NCI-H1436 treated with DMSO at 0.1 percent for 48 hours (cell line): ENCODE results near the gene KHDRBS2.

Experiments used
- DNase-seq: peaks from one replicate; lab custom pipeline; 2025; lab: John Stamatoyannopoulos, UW

Gene KHDRBS2

DNA sequence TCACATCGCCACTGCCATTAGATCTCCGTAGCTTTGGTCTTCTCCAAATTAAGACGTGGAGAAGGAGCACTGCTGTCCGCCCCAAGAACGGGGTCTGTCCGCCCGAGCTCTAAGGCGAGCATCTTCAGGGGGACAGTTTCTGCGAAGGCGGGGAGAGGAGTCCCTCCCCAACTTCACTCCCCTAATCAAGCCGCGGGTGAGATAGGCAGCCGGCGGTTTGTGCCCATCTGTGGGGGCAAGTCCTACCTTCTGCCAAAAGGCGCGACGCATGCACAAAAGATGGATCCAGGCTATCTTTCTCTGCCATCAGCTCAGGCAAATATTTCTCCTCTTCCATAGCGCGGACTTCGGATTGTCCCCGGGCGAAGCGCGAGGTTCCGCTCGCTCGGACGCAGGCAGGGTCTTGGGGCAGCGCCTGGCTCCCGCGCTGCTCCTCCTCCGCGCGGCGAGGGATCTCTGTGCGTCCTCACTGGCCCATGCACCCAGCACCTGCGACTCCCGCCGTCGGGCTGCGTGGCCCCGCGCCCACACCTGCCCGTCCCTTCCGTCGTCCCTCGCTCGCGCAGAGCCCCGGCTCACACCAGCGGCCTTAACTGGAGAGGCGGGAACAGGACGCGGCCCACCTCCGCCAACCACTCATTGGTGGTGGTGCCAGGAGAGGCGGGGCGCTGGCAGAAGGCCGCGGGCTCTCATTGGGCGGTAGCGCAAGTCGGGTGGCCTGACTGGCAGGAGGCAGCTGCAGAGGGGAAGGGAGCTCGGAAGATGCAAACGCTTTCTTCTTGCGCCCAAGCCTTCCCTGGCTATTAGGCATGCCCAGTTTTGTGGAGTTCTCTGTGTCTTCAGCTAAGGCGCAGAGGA lies at the start of gene KHDRBS2:
TSS of gene KHDRBS2 (minus strand) at position 614 of the 858 bp plus-strand sequence.
- DNase-seq, result no peak

DNA sequence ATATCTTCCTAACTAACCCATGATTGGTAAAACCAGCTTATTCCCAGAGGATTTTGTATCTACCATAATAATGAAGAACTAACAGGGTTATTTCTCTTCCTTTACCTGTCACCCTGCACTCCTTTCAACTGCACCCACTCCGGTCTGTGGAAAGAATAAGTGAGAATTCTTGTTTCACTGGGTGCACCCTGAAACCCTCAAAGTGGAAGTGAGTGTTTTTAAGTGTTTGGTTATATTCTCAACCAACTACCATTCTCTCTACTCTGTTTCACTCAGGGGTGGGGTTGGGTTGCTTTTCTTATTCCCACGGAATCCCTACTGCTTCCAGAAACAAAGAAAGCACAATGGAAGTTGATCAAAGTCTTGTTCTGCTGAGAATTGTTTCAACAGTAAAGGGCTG lies 42.6 kb upstream of the KHDRBS2 start:
- no peak for DNase-seq

DNA sequence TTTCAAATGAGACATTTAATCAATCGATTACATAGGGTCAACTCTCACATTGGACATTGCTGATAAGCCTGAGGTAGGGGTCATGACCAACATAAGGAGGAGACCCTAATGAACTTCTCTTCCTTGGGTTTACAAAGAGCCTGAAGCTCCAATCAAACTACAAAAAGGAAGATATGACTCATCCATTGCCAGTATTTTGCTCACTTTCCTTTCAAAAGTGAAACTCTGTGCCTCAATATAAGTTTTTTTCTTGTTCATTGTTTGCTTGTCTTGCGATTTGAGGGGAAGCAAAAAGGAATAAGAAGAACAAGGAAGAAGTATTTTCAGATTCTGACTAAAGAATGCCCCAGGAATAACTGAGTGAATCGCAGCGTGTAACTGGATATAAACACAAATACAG lies 38.8 kb upstream of the KHDRBS2 start:
- DNase-seq, result no peak

DNA sequence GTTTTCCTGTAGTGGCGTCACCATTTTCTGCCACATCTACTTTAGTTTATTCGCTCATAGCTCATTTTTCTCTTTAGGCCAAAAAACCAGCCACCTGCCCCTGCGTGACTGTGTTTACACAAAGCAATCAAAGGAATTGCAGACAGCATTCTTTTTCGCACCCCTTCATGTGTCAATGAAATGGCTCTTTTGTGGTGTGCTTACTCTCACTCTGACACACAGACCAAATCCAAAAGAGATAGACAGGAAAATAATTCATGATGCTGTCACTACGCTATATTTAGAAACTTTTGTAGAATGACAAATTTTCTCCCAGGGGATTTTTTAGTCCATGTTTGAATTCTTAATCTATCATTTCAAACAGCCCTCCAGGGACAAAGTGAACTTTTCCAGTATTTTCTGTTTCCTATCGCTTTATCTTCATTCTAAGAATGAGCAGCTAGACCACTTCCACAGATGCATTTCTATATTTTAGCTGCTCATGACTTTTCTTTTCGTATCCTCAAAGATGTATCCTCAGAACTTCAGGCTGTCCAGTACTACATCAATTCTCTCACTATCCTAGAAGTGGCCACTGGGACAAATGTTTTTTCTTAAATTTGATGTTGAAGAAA lies 37.9 kb upstream of the KHDRBS2 start:
- no peak for DNase-seq

DNA sequence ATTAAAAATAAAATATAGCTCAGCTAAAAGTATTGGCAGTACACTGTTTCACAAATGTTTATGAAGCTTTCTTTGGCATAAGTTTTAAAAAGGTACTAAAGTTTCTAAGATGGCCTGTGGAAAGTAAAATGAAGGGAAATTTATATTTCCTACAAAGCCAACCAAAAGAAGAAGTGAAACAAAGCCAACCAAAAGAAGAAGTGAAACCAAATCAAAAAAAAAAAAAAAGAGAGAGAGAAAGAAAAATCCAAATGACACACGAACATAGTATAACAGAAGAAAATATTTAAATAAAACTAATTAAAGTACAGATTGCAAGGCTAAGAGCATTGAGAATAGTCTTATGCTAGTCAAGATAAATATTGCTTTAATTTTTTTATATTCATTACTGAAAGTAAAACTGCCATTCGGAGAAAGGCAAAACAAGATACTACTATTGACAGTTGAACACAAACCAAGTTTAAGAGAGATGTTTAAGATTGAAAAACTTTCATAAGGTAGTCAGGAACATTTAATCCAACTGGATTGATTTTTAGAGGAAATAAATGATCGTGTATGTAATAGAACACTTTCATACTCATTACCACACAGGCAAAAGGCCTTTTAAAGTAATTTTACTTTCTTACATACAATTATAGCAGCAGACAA lies 12.8 kb upstream of the KHDRBS2 start:
- no peak for DNase-seq

DNA sequence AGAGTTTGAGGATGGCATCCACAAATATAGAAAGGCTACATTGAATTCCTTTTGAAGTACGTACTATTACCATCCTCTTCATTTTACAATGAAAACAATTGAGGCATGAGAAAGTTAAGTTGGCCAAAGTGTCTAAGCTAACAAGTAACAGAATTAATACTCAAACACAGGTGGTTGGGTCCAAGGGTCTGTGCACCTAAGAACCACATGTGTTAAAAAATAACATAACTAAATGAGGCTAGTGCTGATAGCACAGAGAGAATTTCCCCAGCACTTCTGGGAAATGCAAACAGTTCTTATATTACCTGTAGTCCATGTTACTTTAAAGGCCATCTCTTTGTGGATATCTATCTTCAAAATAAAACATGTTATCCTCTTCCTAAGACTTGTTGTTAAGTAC lies 10.5 kb upstream of the KHDRBS2 start:
- DNase-seq, result no peak

DNA sequence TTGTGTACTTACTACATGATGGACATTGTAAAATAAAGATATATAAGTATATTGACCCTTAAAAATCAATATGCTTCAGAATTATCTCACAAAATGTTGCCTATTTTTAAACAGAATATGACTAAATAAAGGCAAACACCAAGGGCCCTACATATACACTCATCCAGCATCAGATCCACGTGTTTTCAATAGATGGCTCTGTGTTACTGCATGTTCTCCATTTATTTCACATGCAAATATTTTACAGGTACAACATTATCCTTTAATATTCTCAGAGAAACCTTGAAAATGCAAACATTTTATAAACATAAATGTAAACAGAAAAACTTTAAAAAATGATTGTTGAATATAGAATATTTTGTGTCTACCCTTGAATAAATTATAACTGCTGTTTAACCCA lies 2.9 kb upstream of the KHDRBS2 start:
- DNase-seq, result no peak

DNA sequence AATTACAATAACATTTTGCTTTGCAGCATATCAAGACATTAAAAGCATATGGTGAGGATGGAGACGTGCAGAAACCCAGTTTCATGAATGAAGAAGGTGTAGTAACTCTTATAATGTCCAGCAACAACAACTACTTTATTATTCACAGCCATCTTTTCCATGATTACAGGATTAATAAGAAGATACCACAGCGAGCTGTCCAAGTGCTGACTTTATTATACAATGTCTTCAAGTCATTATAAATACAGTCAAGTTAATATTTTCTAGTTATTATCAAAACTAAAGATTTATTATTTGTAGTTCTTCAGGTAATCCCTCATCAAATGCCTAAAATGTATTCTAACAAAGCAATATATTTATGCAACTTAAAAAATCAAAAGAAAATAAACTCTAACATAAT lies 2.5 kb upstream of the KHDRBS2 start:
- no peak for DNase-seq

DNA sequence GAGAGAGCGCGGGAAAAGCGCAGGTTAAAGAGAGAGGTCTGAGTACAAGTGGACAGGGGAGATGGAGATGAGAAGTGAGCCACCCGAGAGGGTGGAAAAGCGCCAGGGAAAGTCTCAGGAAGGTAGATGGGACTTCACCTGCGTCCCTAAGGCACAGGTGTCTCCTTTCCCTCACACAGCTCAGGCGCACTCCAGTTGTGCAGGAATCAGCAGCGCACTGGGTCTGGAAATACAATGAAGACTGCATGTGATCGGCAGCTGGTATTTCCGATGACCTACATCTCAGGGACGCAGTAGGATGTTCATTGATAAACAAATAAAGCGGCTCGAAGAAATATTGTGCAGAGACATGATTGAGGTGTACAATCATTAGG lies 432 bp upstream of the KHDRBS2 start:
- DNase-seq, result no peak

- DNase-seq, result no peak
These were observed 1.3 kb downstream of the KHDRBS2 start for GRCh38 chr6:62284725-62285124.

DNA sequence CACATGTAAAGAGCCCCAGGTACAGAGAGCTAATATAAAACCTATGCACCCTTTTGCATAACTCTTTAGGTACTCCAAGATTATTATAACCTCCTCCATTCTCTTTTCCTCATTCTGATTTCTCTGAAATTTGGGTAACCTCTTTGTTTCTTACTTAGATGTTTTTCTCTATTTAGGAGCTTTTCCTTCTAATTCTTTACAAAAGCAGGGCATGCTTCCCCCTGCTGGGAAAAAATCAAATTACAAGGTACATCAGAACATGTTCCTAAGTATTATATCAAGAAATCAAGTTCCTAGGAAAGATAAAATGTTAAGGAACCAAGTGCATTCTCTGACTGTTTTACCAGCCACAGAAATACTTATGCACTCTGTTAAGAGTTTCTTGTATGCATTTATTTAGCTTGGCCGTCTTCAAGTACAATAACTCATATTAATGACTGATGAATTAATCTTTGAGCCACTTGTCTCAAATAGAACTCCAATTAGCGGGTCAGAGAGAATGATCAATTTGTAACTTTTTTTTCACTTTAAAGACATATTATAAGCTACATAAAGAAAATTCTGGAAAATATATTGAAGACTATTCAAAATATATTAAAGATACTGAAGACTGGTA lies 2.1 kb downstream of the KHDRBS2 start:
- DNase-seq, result no peak

DNA sequence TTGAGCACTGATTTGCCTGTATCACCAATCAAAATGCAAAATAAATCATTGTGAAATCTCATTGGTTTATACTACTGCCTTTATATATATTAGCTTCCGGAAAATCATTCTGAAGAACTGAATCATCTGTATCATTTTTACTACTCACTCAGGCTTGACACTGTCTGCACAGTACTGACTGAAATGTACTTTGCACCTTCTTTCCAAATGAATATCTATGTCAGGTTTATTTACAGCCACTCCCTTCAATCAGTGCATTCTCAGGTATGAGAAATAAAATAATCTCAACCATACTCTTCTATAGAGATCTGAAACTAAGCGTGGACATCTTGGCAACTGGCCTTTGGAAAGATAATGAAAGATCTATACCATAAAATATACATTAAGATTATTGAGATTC lies 2.7 kb downstream of the KHDRBS2 start:
- DNase-seq, result no peak

- no peak for DNase-seq
These were observed 5.9 kb downstream of the KHDRBS2 start for GRCh38 chr6:62280099-62280498.

DNA sequence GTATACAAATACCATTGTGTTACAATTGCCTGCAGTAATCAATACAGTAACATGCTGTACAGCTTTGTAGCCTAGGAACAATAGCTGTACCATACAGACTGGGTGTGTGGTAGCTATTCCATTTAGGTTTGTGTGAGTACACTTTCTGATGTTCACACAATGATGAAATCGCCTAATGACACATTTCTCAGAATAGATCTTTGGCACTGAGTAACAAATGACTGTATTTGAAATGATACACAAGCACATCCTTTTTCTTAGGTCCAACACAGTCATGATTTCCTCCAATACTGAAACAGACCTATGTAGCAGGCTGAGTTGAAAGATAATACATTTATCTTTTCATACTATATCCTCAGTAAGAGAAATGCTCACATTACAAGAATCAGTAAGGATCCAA lies 13.9 kb downstream of the KHDRBS2 start:
- DNase-seq, result no peak

DNA sequence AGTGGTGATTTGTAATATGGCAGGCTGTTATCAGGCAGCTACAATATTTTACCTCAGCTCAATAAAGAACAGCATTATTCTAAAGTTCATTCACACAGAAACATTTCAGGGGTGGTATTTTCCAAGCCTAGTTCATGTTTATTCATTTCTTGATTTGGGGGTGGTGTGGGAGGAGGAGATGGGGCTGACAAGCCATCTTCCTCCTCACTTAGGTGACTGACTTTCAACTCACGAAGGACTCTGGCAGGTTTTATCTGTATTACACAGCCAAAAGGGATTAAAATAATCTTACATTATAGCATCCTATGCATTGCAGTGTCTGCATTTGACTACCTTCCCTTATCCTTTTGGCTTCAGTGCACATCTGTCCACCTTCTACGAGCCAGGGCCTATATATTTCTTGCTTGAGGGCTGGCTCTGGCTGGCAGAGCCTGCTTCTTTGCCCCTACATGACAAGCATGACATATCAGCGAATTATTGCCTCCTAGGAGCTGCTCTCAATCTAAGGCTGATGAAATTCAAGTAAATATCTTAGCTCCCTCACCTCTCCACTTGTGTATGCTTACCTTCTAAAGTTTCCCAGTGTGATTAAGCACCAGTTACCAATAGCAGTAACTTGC lies 20.0 kb downstream of the KHDRBS2 start:
- no peak for DNase-seq

- no peak for DNase-seq
These were observed 23.7 kb downstream of the KHDRBS2 start for GRCh38 chr6:62262283-62262682.

DNA sequence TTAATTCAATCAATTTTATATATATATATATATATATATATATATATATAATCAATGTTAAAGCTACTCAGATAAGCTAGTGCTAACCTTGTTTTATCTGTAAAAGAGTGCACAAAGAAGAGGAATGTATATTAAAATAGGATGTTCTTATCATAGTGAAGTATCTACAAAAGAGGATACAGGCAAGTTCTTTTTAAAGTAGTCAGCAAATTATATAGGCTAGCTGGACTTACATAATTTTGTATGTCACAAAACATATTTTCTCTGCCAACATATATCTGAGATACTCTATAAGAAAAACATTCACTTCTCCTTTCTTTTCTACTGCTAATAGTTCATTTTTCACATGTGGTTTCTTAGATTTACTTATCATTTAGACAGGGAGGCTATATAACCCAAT lies 39.9 kb downstream of the KHDRBS2 start:
- no peak for DNase-seq

DNA sequence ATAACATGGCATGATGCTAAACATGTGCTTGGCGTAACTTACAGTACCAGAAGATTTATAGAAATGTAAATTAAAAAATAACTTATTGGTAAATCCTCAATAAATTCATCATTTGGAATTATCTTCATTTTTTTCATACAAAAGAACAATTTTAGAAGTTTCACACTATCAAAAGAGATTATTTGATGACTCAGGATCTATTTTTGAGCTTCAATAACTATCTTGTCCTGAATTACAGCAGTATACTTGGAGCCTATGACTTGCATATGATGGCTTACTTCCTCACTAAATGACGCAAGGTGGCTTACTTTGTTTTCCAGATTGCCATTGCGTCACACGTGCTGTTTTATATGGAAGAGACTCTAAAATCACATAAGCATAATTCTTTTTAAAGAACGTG lies 49.2 kb downstream of the KHDRBS2 start:
- DNase-seq, result no peak

GRCh38 chr6:62229231-62229630 lies 56.8 kb downstream of the KHDRBS2 start:
- DNase-seq, result no peak

- no peak for DNase-seq
These were observed 68.2 kb downstream of the KHDRBS2 start for GRCh38 chr6:62217866-62218265.

DNA sequence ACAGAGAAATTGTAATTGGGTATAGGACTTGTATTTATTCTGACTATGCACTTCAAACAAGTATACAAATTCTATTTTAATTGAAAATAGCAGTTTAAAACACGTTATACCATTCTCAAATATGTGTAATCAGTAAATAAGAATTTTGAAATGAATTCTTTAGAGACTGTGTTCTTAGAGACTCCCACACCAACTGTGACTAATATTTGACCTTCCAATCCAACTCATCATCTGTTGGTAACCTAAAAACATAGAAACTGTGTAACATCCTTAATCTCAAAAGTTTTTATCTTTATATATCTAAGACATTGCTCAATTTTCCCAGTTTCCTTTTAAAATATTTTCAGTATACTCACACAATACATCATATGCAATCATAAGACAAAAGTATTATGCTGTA lies 83.9 kb downstream of the KHDRBS2 start:
- DNase-seq, result no peak

GRCh38 chr6:62192593-62192992 lies 93.4 kb downstream of the KHDRBS2 start:
- DNase-seq, result no peak
